GM21526 (cell line): ENCODE data around the gene MAP2K5.

Source experiments
- ATAC-seq: cut with Tn5 transposase; IDR thresholded peaks from one replicate; pipeline ENCODE4 v1.9.1; 2021; ENCODE audit warnings: moderate library complexity; ENCODE audit not compliant: unreplicated experiment, low FRiP score

Gene MAP2K5

GRCh38 chr15:67796196-67797127 is 254.0 kb downstream of the MAP2K5 start:
- ATAC-seq, result no peak

GRCh38 chr15:67799801-67800205 is 257.3 kb downstream of the MAP2K5 start:
- ATAC-seq, result no peak

GRCh38 chr15:67801142-67801541 is 258.6 kb downstream of the MAP2K5 start:
- ATAC-seq, result no peak

- ATAC-seq, result no peak
Measured at GRCh38 chr15:67801926-67802914, 259.7 kb downstream of the MAP2K5 start.

- ATAC-seq, result no peak
Measured at GRCh38 chr15:67803299-67803698, 260.8 kb downstream of the MAP2K5 start.

- no peak for ATAC-seq
Measured at GRCh38 chr15:67803996-67804843, 261.7 kb downstream of the MAP2K5 start.

- ATAC-seq, result no peak
Measured at GRCh38 chr15:67805008-67805665, 262.6 kb downstream of the MAP2K5 start.

GRCh38 chr15:67805666-67806516 is 263.4 kb downstream of the MAP2K5 start:
- no peak for ATAC-seq

- no peak for ATAC-seq
Measured at GRCh38 chr15:67806536-67806935, 264.0 kb downstream of the MAP2K5 start.

- ATAC-seq, result no peak
Measured at GRCh38 chr15:67807141-67807540, 264.6 kb downstream of the MAP2K5 start.

GRCh38 chr15:67807836-67808235 is 265.3 kb downstream of the MAP2K5 start:
- no peak for ATAC-seq

- no peak for ATAC-seq
Measured at GRCh38 chr15:67808821-67809220, 266.3 kb downstream of the MAP2K5 start.

- ATAC-seq, result no peak
Measured at GRCh38 chr15:67809441-67809840, 266.9 kb downstream of the MAP2K5 start.

- no peak for ATAC-seq
Measured at GRCh38 chr15:67809866-67810265, 267.4 kb downstream of the MAP2K5 start.

GRCh38 chr15:67812241-67812644 is 269.7 kb downstream of the MAP2K5 start:
- ATAC-seq, result no peak

- no peak for ATAC-seq
Measured at GRCh38 chr15:67813104-67813634, 270.7 kb downstream of the MAP2K5 start.

- no peak for ATAC-seq
Measured at GRCh38 chr15:67815036-67815592, 272.6 kb downstream of the MAP2K5 start.

- no peak for ATAC-seq
Measured at GRCh38 chr15:67816668-67817067, 274.2 kb downstream of the MAP2K5 start.
